NCI-H2196 treated with DMSO at 0.1 percent for 48 hours (cell line): ENCODE results near the gene CDH8.
"Not testable (repeated sequence)": the region's sequence is repeated elsewhere in the genome, so short reads cannot be mapped to it uniquely, and the experiment has no call there.

Experiments used
- DNase-seq: peaks from one replicate; lab custom pipeline; 2025; ENCODE audit not compliant: unreplicated experiment; lab: John Stamatoyannopoulos, UW

Gene CDH8

DNA sequence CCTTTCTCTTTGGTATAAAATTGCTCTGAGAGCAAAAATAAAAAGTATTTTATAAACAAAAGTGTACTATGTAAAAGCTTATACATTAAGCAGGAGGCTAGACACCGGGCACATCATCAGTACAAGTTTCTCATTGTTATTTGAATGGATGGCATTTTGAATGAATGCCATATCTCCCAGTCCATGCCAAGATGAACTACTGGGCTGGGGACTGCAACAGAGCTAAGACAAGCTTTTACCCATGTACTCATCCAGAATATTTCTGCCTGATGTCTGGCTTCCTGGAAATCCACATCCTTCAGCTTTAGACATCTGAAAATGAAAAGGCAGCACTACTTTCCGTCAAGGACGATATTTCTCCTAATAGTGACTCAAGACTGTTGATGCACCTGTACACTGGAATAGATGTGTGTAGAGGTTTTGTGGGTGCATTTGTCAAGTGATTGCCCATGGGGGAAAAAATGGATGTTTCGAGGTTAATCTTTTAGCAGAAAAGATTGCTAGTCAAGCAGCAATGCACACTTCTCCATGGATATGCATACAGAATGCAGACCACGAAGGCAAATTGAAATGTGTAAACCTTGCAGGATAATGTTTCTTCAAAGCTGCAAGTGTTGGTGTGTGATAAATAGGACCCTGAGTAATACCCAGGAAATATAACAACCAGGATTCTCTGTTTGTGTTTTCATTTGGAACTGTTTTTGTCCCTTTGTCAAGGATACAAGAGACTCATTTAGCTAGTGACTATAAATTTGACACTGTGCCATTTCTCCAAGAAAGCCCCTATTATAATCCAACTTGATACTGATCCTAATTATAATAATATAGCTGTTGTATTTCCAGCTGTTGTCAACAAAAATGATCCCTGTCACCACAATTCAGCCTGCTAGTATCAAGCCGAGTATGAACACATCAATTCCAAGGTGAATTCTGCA lies 173.8 kb downstream of the CDH8 start:
- no peak for DNase-seq

DNA sequence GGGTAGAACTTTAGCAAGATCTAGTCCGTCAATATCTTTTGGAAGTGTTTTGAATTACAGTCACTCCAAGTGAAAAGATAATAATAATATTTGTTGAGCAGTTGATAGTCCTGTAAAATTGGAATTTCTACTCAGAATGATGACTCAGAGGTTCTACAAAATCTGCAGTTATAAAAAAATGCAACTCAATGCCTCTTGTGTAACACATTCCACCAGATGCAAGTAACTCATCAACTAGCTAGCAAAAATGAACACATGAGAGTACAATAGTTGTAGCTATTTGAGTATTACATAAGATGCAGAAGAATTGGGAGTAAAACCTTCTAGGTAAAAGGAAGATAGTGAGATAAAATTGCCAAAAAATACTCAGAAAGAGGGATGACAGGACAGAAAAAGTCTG lies 177.2 kb downstream of the CDH8 start:
- DNase-seq: no peak

DNA sequence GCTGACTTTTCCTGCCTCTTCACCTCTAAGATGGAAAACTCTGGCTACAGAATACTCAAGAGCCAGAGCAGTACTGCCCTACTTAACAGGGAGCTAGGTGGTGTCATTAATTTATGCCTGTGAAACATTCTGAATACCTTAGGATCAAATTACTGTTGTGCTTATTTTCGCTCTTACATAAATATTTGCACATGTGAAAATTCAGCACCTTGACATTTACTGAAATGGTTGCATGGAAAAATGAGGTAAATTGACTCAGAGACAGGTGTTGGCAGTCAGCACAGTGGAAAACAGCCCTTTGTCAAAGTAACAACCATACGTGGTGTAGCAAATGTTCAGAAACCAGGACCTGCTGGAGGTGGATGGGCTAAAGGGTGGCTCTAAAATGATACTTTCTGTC lies 193.6 kb downstream of the CDH8 start:
- DNase-seq: no peak

DNA sequence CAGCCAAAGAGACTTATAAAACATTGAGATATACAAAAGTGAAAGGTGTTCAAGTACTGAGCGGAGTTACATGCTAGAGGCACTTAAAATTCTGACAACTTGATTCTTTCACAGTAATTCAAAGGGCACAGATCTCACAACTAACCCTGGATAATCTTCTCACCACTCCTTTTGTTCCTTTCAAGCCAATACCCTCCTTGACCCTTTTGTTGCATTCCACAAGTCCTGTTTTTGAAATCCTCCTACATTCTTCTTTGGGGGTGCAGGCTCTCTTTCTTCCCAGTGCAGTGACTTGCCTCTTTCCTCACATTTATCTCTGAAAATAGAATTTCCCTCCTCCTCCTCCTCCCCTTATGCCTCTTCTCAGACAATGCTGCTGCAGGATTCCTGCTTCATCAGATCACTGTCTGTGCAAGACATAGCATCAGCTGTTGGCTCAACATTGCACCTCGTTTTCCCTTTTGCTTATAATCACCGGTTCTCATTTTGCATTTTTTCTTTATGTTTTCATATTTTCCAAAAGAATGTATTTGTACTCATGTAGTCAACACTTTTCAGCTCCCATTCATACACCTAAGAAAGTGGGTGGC lies 199.3 kb downstream of the CDH8 start:
- DNase-seq: no peak

DNA sequence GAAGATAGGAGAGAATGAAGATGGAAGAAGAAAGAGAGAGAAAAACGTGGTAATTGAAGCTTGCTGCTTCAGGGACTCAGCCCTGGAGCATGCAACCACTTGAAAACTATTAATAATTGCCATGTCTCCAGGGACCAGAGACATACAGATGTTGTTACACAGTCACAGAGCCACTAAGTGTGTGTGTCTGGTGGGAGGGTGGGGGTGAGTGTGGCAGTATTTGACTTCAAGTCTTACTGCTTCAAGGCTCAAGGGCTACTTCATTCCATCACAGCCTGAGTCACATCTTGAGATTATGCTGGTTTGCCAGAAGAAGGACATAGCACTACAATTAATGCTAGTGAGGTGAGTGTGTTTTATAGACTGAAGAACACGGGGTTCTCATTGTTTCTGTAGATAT lies 202.2 kb downstream of the CDH8 start:
- DNase-seq: no peak

DNA sequence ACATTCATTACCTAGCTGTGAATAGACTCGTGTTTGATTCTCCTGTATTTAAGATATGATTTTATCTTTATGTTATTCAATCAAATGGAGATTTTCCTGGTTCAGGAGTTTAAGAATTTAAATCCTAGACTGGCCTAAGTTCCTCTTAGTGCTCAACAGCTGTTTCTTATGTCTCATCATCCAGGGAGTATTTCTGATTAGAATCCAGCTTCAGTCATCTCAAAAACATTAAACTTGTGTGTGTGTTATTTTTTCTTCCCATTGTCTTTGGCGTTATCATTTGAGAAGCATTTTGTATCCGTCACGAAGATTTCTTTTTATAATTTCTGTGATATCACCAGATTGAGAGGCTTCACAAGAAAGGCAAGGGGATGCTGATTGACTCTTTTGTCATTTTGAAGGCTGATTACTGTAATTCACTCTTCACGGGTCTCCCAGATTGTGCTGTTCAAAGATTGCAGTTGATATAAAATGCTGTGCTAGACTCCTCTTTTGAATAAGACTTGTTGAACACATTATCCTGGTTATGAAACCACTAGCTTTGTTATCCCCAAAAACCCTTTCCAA lies 204.8 kb downstream of the CDH8 start:
- DNase-seq: no peak

DNA sequence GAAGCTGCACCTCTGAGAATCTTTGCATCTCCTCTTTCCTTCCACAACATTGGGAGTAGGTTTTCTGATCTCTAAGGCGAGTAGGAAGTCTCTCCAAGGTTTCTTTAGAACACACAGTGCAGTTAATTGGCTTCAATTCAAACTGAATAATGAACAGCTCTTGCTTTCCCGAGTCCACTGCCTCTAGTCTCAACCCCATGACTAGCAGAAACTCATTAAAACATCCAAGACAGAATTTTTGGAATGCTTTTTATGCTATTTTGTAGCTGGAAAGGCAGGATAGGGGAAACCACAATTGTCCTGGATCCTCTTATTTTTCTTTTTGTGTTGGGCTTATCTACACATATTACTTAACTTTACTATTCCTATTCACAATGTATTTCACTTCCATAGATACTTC lies 206.6 kb downstream of the CDH8 start:
- no peak for DNase-seq

DNA sequence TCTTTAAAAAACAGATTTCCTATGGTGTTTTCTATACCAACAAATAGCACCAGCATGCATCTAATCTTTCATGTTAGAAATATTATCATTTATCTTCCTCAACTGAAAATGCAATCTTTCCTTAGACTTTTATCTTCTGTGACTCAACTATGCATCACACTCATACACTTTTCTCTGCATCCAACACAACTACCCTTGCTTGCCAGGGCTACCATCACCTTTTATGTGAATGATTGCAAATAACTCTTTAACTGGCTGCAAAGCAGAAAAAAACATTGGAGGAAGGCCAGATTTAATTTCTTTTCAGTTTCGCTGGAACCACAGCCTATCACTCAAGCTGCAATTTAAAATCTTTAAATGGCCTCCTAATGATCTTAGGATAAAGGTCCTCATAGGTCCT lies 212.9 kb downstream of the CDH8 start:
- DNase-seq: no peak

DNA sequence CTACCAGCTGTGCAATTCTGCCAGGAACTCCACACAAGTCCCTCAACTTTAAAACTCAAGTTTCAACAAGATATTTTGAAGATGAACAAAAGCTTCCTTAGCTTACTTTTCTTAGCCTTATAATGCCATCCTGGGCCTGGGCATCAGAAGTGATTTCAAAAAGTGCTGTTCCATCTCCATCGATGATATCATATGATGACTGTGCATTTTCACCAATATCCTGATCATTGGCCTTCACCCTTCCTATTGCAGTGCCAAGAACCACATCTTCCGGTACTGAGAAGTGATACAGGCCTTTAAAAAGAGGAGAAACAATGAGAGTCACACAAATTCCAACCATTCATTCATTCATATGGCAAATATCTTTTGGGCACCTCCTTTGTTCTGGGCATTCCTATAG lies 215.4 kb downstream of the CDH8 start:
- no peak for DNase-seq

DNA sequence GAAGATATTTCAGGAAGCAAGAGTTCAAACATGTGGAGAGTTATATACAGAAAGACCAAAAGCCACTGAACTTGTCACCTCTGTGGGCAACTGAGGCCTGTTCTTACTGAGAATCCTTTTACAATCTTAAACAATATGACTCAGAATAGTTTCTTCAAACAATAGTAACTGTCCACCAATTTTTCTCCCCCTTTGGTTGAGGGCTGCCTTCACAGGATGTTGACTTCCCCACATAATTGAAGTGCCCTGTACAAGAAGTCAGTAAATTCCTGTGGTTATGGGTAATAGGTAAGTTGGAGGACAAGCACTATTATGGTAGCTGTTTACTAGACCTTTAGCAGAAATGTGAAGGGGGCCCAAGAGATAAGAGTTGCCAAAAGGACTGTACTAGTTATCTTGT lies 215.8 kb downstream of the CDH8 start:
- no peak for DNase-seq

DNA sequence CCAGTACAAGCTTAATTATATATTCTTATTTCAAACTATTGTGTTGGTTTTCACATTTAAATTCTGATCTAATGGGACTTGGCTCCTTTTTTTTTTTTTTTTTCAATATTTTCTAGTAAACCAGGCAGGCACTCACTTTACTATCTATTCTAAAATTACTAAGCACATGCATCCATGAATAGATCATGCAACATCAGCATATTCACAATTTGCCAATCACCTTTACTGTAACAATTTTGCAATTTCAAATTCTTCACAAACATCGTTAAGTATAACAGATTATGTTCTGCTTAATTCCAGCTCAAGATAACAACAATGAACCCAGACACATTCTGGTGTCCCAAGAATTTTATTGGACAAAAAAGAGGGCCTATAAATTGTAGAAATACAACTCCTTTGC lies 217.4 kb downstream of the CDH8 start:
- no peak for DNase-seq

DNA sequence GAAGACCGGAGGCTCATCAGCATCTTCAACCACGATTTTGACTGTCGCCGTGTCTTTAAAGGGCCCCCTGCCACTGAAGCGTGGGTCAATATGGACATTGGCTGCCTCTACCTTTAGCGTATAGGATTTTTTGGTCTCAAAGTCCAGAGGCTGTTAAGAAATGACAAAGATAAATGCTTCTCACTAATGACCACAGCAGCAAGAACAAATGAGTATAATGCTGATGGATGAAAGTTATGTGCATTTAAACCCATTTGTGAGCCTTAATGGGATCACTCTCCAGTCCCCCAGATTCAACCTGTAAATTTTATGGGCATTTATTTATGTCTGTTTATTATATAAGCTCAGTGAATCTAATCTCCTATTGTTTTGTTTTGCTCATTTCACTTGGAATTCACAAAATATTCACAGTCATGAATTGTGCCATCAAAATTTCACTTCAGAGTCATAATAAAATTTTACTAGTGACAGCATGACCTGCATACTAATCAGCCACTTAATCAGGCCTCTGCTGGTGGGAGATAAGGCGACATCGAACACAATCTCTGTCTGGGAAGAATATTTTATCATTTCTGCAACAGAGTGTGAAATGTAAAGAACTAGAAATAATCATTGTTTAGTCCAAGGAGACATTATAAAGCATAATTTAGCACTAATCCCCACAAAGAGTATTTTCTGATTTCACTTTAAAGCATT lies 218.5 kb downstream of the CDH8 start:
- DNase-seq: no peak

DNA sequence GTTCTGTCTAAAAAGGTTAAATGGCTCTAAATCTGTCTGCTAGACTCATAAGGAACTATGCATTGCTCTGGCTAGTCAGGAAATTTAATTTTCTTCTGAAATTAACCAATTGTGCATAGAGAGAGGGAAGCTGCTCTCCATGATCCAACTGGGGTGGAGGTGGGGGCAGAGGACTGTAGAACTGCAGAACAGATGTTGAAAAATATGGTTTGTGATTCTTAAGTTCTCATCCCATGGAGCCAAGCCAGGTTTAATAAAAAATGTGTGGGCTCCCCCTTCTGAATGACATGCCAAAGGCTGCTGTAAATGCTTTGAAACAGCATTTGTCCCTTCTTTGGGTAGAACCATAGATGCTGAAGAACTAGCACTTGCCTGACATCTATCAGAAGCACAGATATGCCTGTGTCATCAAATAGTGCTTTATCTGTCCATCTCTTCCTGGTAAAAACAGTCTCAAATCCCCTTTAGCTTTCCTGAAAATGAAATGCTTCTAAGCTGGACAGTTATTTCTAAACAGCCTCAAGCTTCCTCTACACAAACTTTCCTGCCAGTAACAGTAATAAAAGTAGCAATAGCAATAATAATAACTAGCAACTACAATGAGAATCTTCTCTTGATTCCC lies 221.4 kb downstream of the CDH8 start:
- DNase-seq: no peak

DNA sequence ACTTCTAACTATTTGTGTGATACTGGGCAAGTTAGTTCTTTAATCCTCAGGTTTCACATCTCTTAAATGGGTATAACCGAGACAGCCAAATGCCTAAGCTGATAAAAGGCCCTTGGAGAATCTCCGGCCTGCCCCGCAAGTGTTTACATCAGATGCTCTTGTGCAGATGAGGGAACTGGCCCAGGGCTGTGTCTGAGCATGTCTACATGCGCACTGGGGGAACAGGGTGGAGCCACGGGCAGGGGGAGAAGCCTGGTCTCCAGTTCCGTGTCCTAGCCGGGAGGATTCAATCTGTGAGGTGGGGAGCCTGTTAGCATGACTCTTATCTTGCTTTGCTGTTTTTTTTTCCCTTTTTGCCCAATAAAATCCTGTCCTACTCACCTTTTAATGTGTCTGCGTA lies 222.9 kb downstream of the CDH8 start:
- DNase-seq: no peak

DNA sequence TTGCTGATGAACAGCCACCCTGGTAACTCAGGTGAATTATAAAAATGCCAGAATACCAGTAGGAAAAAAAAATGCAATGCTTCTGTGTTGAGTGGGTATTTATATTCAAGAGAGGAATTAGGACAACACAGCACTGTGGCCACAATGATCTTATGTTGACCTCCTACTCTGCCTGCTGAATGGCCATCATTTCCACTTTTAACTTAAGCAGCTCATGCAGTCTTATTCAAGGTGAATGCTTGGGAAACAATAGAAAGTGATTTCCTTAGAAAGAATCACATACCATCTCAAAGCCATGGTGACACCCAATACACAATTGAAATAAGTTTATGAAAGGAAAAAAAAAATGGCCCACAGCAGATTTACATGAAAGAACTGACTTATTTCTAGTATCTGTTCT lies 224.0 kb downstream of the CDH8 start:
- DNase-seq: no peak

DNA sequence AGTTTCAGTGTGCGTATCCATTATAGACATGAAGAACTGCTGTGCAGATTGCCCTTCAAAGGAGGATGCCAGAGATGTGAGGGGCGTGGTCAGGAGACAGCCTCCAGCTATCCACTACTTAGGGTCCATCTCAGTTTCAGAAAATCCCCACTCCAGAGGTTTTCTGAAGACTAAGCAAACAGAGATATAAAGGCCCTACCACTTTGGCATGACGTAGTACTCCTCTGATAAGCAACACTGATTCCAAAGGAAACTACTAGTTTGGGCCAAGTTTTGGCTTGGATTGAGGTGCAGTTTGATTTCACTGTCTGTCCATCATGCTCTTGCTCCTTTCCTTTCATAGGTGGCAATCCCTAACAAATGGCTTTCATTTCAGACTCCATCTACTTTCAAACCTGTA lies 228.7 kb downstream of the CDH8 start:
- DNase-seq: no peak

DNA sequence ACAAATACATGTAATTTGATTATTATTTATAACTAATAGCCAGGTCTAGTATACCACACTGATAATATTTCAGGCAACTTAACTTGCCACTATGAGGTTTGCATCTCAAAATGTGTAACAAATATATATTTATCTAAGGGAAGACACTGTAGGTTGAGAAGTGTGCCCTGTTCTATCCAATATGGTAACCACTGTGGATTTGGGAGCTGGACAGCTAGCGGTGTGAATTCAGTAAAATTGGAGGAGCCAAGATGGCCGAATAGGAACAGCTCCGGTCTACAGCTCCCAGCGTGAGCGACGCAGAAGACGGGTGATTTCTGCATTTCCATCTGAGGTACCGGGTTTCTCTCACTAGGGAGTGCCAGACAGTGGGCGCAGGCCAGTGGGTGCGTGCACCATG lies 235.0 kb downstream of the CDH8 start:
- not testable (repeated sequence) for DNase-seq

DNA sequence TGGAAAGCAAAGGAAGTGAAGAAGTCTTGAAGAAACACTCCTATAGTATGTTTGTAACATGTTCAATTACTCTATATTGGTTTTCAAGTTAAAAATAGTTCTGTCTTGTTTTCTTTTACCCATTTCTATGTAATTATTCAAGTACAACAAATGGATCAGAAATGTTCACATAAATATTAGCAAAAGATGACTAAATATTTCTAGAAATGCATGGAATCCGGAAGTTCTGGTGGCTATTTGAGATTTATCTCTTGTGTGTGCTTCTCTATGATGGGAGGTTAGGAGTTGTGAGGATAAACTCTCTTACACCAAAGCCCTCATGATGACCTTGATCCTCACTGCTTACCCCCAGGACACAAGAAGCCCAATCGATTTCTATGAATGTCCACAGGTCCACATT lies 237.5 kb downstream of the CDH8 start:
- DNase-seq: no peak

DNA sequence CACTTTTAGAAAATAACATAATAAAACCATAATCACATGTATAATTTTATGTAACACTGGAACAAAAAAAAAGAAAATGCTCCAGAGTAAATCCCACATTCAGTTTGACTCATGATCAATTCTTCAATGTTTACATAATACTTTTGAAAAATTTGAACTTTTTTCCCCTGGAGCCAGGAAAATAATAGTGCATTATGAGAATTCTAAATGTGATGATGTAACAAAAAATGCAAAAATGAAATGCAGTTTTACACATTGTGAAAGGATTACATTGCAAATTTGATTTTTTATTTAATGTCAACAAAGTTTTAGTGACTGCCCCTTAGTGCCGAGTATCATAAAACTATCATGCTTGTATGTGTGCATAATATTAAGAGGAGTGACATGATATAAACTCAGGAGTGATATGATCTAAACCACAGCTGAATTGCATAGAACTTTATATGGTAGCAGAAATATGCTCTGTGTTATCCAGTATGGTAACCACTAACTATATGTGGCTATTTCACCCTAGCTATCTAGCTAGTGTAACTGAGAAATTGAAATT lies 238.2 kb downstream of the CDH8 start:
- no peak for DNase-seq

DNA sequence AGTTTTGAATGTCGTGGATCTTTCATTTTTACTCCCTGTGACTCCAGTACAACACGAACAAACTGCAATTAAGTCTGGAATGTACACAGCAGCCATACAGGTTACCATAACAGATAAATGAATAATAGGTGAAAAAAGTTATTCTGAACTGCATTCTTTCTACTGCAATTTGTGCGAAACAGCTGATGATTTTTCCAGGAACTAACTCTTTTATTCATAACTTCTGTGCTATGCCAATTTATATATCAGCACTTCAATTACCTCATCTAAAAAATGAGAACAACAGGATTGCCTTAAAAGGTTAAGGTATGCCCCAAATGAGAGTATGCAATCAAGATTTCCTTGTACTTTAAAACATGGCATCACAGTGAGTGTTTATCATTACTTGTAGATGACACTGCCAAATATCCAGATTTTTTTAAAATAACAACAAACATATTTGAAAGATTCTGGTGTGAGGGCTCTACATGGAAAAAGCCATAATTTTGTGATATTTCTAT lies 238.9 kb downstream of the CDH8 start:
- DNase-seq: no peak
